Activated naive CD4-positive, alpha-beta T cell treated with anti-CD3 and anti-CD28 coated beads, Interleukin-2, amount 50 U/mL, for 24 hours (primary cell): Measurements from ENCODE around the gene TRIOBP.

ENCODE experiments used
- H3K27ac Mint-ChIP-seq: one replicate; pipeline ENCODE4 v1.8.0; 2021; ENCODE audit warnings: mild to moderate bottlenecking, mixed read lengths
- H3K27me3 Mint-ChIP-seq: one replicate; pipeline ENCODE4 v1.8.0; 2021; ENCODE audit warnings: mixed read lengths
- H3K36me3 Mint-ChIP-seq: one replicate; pipeline ENCODE4 v1.8.0; 2021; ENCODE audit warnings: mixed read lengths
- H3K4me1 Mint-ChIP-seq: one replicate; pipeline ENCODE4 v1.8.0; 2021; ENCODE audit warnings: mixed read lengths
- H3K4me3 Mint-ChIP-seq: one replicate; pipeline ENCODE4 v1.8.0; 2021; ENCODE audit warnings: mild to moderate bottlenecking, mixed read lengths
- H3K9me3 Mint-ChIP-seq: one replicate; pipeline ENCODE4 v1.8.0; 2021; ENCODE audit warnings: mixed read lengths

TRIOBP gene

DNA sequence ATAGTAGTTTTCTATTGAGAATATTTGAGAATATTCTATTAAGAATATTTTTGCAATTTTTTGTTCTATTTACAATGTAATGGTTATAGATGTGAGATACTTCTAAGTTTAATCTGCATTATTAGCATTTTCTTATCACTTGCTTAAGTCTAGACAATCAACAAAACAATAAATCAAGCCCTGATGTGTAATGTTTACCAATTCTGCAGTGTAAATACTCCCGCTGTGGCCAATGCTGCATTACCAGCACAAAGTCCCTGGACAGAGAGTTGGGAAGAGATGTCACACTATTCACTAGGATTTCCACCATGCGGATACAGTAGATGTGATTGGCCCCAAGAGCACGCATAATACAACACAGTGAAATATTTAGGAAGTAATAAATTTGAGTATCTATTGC lies 63.3 kb downstream of the TRIOBP start:
- no peaks in the 10 kb centered on the region for H3K27me3 Mint-ChIP-seq
- no peak overlapping the region for H3K27ac Mint-ChIP-seq
- H3K36me3 Mint-ChIP-seq, result peaks cover 2% of the 10 kb centered on the region
- H3K4me1 Mint-ChIP-seq, result no peaks in the 10 kb centered on the region
- H3K4me3 Mint-ChIP-seq, result no peak overlapping the region
- H3K9me3 Mint-ChIP-seq, result no peaks in the 10 kb centered on the region

DNA sequence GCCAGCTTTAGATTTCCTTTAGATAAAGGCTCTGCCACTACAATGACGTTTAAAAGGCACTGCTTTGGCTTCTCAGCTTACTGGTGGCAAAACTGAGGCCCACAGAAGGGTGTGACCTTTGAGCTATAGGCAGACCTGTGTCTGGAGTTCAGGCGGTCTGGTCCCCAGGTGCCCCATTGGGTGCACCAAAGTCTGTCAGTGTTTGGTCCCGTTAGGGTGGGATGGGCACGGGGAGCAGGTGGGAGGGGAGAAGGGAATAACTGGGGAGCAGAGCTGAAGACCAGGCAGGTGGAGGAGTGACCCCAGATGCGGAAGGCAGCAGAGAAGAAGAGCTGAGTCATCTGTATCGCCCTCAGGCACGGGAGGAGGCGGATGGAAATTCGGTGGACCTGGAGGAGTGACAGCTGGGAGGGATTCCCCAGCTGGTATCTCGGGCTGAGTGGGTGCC lies 65.6 kb downstream of the TRIOBP start:
- Mint-ChIP-seq H3K27me3 (no peaks in the 10 kb centered on the region), H3K4me1 (no peaks in the 10 kb centered on the region), H3K4me3 (no peak overlapping the region), H3K27ac (peak overlapping the region; percentile 35), H3K36me3 (peaks cover 2% of the 10 kb centered on the region), H3K9me3 (no peaks in the 10 kb centered on the region)

DNA sequence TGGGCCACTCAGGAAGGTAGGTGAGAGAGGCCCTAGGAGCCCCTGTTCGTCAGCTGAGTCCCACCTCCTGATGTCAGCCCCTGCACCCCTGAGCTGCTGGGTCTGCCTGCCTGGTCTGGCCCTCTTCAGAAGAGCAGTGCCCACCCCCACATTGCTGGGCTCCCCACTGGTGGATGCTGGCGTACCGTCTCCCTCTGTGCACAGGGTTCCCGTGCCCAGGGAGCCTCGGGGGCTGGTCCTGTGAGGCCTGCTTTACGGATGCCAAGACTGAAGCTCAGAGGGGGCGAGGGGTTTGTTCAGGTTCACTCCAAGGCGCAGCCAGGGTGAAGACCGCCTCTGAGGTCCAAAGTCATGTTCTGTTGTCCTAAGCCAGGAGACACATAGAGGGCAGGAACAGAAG lies 66.2 kb downstream of the TRIOBP start:
- H3K9me3 Mint-ChIP-seq, result no peaks in the 10 kb centered on the region
- H3K4me1 Mint-ChIP-seq, result no peaks in the 10 kb centered on the region
- H3K4me3 Mint-ChIP-seq, result no peak overlapping the region
- no peaks in the 10 kb centered on the region for H3K27me3 Mint-ChIP-seq
- no peak overlapping the region for H3K27ac Mint-ChIP-seq
- H3K36me3 Mint-ChIP-seq, result peaks cover 2% of the 10 kb centered on the region

DNA sequence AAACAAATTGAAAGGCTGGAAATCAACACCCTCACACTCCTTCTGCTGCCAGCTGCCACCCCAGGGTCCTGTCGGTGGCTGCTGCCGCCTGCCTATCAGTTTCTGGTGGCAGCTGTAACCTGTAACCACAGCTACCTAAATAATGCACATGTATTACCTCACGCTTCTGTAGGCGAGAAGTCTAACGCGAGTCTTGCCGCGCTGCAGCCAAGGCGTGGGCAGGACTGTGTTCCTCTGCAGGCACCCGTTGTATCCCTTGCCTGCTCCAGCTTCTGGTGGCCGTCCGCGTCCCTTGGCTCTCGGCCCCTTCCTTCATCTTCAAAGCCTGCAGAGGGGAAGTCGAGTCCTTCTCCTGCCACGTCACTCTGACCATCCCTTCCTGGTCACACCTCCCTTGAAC lies 66.8 kb downstream of the TRIOBP start:
- Mint-ChIP-seq H3K27me3 (no peaks in the 10 kb centered on the region), H3K27ac (peak overlapping the region; percentile 59), H3K36me3 (no peaks in the 10 kb centered on the region), H3K9me3 (no peaks in the 10 kb centered on the region), H3K4me1 (no peaks in the 10 kb centered on the region), H3K4me3 (no peak overlapping the region)

DNA sequence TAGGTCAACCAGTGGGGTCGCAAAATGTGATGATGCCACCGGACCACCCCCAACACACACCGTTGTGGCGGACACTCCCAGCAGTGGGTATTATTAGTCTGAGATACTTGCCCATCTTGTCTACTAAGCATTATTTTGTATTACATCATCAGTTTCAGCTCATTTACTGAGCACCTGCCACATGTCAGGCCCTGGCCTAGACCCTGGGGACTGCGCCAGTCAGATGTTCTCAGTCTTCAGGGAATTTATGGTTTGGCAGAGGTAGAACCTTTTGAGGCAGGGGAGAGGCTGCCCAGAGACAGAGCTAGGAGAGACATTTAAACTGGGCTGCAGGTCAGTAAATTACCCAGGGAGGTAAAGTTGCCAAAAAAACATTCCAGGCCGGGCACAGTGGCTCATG lies 67.8 kb downstream of the TRIOBP start:
- no peak overlapping the region for H3K27ac Mint-ChIP-seq
- no peaks in the 10 kb centered on the region for H3K27me3 Mint-ChIP-seq
- H3K9me3 Mint-ChIP-seq, result no peaks in the 10 kb centered on the region
- H3K4me3 Mint-ChIP-seq, result no peak overlapping the region
- H3K36me3 Mint-ChIP-seq, result no peaks in the 10 kb centered on the region
- H3K4me1 Mint-ChIP-seq, result no peaks in the 10 kb centered on the region

DNA sequence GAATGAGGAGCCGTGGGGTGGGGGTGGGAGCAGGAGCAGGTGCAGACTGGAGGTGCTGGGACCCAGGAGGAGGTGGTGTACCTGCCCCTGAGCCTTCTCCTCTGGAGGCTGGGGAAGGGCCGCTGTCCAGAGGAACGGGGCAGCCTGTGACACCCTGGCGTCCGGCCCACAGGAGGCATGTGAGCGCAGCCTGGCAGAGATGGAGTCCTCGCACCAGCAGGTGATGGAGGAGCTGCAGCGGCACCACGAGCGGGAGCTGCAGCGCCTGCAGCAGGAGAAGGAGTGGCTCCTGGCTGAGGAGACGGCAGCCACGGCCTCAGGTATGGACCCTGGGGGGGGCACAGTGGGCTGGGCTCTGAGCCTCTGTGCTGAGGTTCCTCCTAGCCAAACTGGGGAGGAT lies 68.7 kb downstream of the TRIOBP start:
- H3K27me3 Mint-ChIP-seq, result no peaks in the 10 kb centered on the region
- no peak overlapping the region for H3K27ac Mint-ChIP-seq
- no peak overlapping the region for H3K4me3 Mint-ChIP-seq
- no peaks in the 10 kb centered on the region for H3K9me3 Mint-ChIP-seq
- no peaks in the 10 kb centered on the region for H3K36me3 Mint-ChIP-seq
- H3K4me1 Mint-ChIP-seq, result no peaks in the 10 kb centered on the region

DNA sequence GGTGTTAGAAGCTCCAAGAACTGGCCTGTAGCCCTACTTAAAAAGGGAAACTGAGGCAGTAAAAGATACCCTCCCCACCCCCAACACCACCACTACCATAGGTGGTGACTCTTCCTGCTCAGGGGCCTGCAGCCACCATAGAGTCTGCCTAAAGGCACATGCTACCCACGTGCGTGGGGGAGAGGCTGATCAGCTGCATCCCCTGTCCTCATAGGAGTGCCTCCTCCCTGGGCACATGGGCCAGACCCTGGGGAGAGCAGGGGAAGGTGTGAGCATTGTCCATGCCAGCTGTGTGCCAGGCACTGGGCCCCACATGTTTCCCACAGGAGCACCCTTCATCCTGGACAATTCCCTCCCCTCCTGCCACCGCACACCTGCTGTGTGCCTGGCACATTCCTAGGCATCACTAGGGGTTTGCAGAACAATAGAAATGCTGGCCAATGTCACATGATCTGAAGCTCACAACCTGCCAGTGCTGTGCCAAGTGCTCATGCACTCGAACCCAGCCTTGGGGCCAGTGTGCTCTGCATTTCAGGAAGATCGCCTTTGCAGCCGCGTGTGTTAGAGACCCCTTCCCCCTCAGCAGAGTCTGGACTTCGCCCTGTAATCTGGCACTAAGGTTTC lies 69.2 kb downstream of the TRIOBP start:
- Mint-ChIP-seq H3K27ac (no peak overlapping the region), H3K9me3 (no peaks in the 10 kb centered on the region), H3K36me3 (no peaks in the 10 kb centered on the region), H3K27me3 (no peaks in the 10 kb centered on the region), H3K4me3 (no peak overlapping the region), H3K4me1 (no peaks in the 10 kb centered on the region)

DNA sequence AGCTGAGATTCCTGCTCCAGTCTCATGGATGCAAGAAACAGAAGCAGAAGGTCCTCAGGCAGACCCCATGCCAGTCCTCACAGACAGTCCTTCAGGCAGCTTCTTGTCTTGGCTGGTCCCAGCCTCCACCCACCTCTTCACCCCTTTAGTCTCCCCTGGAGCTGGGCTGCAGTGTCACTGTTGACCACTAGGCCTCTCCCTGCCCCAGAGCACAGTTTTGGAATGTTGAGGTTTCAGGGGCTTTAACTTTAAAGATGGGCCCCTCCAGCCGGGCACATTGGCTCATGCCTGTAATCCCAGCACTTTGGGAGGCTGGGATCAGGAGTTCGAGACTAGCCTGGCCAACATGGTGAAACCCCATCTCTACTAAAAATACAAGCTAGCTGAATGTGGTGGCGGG lies 71.4 kb downstream of the TRIOBP start:
- Mint-ChIP-seq H3K4me3 (no peak overlapping the region), H3K9me3 (no peaks in the 10 kb centered on the region), H3K27ac (no peak overlapping the region), H3K27me3 (no peaks in the 10 kb centered on the region), H3K36me3 (no peaks in the 10 kb centered on the region), H3K4me1 (no peaks in the 10 kb centered on the region)

DNA sequence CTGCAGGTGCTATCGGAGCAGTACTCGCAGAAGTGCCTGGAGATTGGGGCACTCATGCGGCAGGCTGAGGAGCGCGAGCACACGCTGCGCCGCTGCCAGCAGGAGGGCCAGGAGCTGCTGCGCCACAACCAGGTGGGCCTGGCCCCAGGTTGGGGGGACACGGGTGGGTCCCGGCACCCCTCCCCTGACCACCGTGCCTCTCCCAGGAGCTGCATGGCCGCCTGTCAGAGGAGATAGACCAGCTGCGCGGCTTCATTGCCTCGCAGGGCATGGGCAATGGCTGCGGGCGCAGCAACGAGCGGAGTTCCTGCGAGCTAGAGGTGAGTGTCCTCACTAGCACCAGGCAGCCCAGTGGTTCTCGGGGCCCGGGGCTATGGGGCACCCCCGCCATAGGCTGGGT lies 72.2 kb downstream of the TRIOBP start:
- Mint-ChIP-seq H3K27me3 (no peaks in the 10 kb centered on the region), H3K4me3 (no peak overlapping the region), H3K36me3 (no peaks in the 10 kb centered on the region), H3K27ac (no peak overlapping the region), H3K9me3 (no peaks in the 10 kb centered on the region), H3K4me1 (no peaks in the 10 kb centered on the region)

DNA sequence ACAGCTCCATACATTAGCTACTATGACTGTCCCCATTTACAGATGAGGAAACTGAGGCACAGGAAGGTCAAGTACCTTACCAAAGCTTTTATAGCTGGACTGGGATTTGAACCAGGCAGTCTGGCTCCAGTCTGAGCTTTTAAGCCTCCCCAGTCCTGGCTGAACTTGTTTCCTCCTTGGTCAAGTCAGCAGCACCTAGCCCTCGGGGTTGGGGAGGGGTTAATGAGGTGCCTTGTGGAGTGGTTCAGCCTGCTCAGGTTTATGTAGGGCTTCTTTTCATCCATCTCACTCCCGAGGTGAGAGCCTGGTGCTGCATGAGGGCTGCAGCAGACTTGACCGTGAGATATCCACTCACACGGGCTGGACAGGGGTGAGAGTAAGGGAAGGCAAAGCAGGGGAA lies 74.2 kb downstream of the TRIOBP start:
- no peaks in the 10 kb centered on the region for H3K4me1 Mint-ChIP-seq
- no peaks in the 10 kb centered on the region for H3K9me3 Mint-ChIP-seq
- no peaks in the 10 kb centered on the region for H3K27me3 Mint-ChIP-seq
- no peak overlapping the region for H3K27ac Mint-ChIP-seq
- H3K36me3 Mint-ChIP-seq, result no peaks in the 10 kb centered on the region
- H3K4me3 Mint-ChIP-seq, result no peak overlapping the region

DNA sequence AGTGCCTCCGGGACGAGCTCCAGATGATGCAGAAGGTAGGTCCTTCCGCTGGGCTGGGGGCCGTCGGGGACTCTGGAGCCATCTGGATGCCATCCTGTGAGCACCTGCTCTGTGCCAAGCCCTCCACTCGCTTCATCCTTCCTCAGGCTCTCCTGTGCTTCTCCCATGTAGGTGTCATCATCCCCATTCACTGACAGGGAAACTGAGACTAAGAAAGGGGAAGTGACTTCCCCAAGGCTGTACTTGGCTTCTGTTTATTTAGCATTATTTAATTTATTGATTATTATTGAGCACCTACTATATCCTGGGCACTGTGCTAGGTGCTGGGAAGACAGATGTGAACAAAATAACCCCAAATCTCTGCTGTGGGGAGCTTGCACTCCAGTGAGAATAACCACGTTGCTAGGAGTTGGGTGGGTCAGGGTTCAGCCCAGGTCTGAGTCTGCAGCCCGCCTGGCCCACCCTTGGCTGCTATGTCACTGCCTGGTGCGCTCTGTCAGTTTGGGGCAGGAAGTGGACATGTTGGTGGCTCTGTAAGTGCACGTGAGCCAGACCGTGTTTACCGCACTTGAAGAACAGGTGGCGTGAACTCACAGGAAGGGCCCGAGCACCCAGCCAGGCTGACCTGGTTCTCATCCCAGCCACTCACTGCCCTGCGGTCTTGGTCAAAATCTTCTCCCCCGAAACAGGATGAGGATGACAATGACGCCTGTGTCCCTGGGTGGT lies 75.0 kb downstream of the TRIOBP start:
- no peaks in the 10 kb centered on the region for H3K4me1 Mint-ChIP-seq
- no peaks in the 10 kb centered on the region for H3K36me3 Mint-ChIP-seq
- no peak overlapping the region for H3K27ac Mint-ChIP-seq
- H3K27me3 Mint-ChIP-seq, result no peaks in the 10 kb centered on the region
- no peak overlapping the region for H3K4me3 Mint-ChIP-seq
- H3K9me3 Mint-ChIP-seq, result no peaks in the 10 kb centered on the region

DNA sequence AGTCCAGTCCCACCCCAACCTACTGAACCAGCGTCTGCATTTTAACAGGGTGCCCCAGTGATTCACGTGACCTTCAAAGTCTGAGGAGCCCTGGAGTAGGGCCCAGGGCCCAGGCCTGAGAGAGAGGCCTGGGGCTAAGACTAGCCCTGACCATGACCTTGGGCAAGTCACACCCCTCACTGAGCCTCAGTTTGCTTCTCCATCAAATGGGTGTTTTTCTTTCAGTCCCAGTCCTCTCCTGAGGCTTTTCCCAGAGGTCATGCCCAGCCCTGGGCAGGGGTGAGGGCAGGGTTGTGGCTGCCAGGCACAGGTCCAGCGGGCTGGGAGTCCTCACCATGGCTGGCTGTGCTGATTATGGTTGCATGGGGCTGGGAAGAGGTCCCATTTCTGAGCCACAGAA lies 77.9 kb downstream of the TRIOBP start:
- no peaks in the 10 kb centered on the region for H3K9me3 Mint-ChIP-seq
- no peak overlapping the region for H3K27ac Mint-ChIP-seq
- H3K36me3 Mint-ChIP-seq, result no peaks in the 10 kb centered on the region
- no peaks in the 10 kb centered on the region for H3K4me1 Mint-ChIP-seq
- no peak overlapping the region for H3K4me3 Mint-ChIP-seq
- no peaks in the 10 kb centered on the region for H3K27me3 Mint-ChIP-seq

DNA sequence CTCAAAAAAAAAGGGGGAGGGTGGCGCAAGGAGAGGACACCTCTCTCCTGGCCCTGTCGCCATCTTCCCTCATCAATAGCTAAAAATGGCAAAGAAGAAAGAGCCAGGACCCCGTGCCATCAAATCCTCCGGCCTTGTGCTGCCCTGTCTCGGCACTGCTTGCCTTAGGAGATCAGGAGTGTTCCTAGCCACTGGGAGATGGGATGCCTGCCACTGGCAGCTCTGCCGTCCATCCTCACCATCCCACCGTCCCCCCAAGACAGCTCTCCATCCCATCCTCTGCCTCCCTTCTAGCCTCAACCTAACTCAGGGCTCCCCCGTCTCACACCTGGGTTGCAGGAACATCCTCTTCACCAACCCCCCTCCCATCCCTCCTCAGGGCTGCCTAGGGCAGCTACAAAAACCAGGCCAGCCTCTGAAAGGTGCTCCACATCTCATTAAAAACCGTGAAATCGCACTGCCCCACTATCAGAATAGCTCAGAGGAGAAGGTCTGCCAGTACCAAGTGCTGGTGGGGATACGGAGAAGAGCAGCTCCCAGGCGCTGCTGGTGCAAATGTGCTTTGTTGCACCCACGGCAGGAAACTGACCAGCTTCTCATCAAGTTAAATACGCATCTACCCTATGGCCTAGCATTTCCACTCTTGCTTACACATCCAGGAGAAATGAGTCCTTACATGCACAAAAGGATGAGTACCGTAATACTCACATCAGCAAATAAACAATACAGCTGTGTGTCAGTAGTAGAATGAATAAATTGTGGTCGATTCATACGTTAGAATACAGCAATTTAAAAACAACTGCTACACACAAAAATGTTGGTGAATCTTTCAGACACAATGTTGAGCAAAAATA lies 79.2 kb downstream of the TRIOBP start:
- Mint-ChIP-seq H3K9me3 (no peaks in the 10 kb centered on the region), H3K27me3 (no peaks in the 10 kb centered on the region), H3K27ac (no peak overlapping the region), H3K4me3 (no peak overlapping the region), H3K36me3 (no peaks in the 10 kb centered on the region), H3K4me1 (no peaks in the 10 kb centered on the region)

DNA sequence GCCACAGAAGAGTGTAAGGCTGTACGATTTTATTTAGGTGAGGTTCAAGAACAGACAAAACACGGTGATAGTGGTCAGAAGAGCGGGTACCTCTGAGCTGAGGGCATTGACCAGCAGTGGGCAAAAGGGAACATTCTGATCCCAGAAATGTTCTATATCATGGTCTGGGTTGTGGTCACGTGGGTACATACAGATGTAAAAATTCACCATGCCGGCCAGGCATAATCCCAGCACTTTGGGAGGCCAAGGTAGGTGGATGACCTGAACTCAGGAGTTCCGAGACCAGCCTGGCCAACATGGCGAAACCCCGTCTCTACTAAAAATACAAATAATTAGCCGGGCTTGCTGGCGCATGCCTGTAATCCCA lies 79.8 kb downstream of the TRIOBP start:
- Mint-ChIP-seq H3K27me3 (no peaks in the 10 kb centered on the region), H3K36me3 (no peaks in the 10 kb centered on the region), H3K27ac (no peak overlapping the region), H3K4me1 (no peaks in the 10 kb centered on the region), H3K9me3 (no peaks in the 10 kb centered on the region), H3K4me3 (no peak overlapping the region)

DNA sequence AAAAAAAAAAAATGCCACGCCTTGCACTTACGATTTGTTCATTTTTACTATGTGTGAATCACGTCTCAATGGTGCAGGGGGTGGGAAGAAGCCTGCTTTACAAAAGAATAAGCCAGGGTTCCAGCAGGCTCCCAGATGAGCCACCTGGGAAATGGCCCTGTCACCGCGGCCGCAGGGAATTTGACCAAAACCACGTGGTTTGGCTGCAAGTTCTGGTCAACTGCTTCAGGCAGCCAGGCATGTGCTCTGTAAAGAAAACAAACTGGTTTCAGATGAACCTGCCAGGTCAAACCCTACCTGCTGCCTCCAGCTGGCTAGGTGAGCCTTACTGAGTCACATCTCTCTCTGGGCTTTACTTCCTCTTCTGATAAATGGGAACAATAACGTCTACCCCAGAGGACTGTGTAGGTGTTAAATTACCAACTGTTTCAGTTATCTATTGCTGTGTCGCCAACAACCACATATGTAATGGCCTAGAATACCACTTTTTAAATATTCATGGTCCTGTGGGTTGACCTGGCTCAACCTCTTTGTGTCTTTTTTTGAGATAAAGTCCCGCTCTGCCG lies 80.4 kb downstream of the TRIOBP start:
- H3K27me3 Mint-ChIP-seq, result no peaks in the 10 kb centered on the region
- H3K27ac Mint-ChIP-seq, result no peak overlapping the region
- no peaks in the 10 kb centered on the region for H3K4me1 Mint-ChIP-seq
- H3K4me3 Mint-ChIP-seq, result no peak overlapping the region
- H3K9me3 Mint-ChIP-seq, result no peaks in the 10 kb centered on the region
- no peaks in the 10 kb centered on the region for H3K36me3 Mint-ChIP-seq
